Body of pancreas (tissue), 4 donors: ENCODE measurements around the gene CADM4. TPM values are rescaled to one million over a fixed set of nuclear protein-coding genes. Genes with fewer than 3 reads are reported as not detected.
"Not testable (repeated sequence)": the region's sequence is repeated elsewhere in the genome, so short reads cannot be mapped to it uniquely, and the experiment has no call there.

Source experiments
- ATAC-seq: fragments of 150-250 bp; one replicate; pipeline ENCODE4 v1.9.1; 2016
- DNase-seq, 4 donors: peaks; one replicate each; pipeline ENCODE4 v3.0.0-alpha.2; 2019
- H3K27ac ChIP-seq, 4 donors: fragments of 200-600 bp; sonication (generic); 1 replicate in 3 of 4; 2 replicates in 1 of 4; pipeline versions ENCODE4 v1.5.1 to v1.6.1; 2016 to 2019; ENCODE audit warnings: mild to moderate bottlenecking in 1 of 4, mixed read lengths in 1 of 4, moderate library complexity in 1 of 4
- H3K27me3 ChIP-seq, 2 donors: fragments of 200-600 bp; sonication (generic); one replicate each; pipeline ENCODE4 v1.6.0; 2016; ENCODE audit warnings: mild to moderate bottlenecking in 1 of 2
- H3K36me3 ChIP-seq, 2 donors: fragments of 200-600 bp; sonication (generic); replicated peaks in 1 of 2; 2 replicates each; pipeline ENCODE4 v1.5.1; 2016; ENCODE audit warnings: low read depth in 2 of 2; ENCODE audit not compliant: insufficient read depth in 1 of 2
- H3K4me1 ChIP-seq: fragments of 200-600 bp; sonication (generic); one replicate; pipeline ENCODE4 v1.6.0; 2016
- H3K4me3 ChIP-seq, 2 donors: fragments of 200-600 bp; sonication (generic); 1 replicate in 1 of 2; 2 replicates in 1 of 2; pipeline ENCODE4 v1.5.1; 2016 to 2019
- H3K9me3 ChIP-seq, 3 donors: fragments of 200-600 bp; sonication (generic); 1 replicate in 2 of 3; 2 replicates in 1 of 3; pipeline ENCODE4 v1.5.1; 2016
- POLR2A ChIP-seq, 3 donors: fragments of 450-650 bp; IDR thresholded peaks; one replicate each; pipeline ENCODE4 v1.6.1; 2016; ENCODE audit warnings: antibody characterized with exemption in 3 of 3, mild to moderate bottlenecking in 2 of 3
- WGBS, 2 donors: methylation state at CpG; one replicate each; pipeline ENCODE4 v1.1.5; 2017; 5-methylcytosine and 5-hydroxymethylcytosine counted together
- intact Hi-C: fragments of 100-400 bp; cut with DNase I; formaldehyde crosslinking; loops from one replicate; pipeline ENCODE4 v1.15.1; 2023
- total RNA-seq, 2 donors: library from RNA; depleted of rRNA; stranded (reverse); fragments of >200 nt; gene quantifications; one replicate each; pipeline ENCODE4 v1.1.0, GENCODE V29; 2016
- TF ChIP-seq, protein P1 (sequence below), 7 experiments: fragments of 450-650 bp in 4 of 7; fragments of 200-600 bp in 3 of 7; sonication (generic) in 3 of 7; IDR thresholded peaks; one replicate each; pipeline ENCODE4 v1.5.1; 2016 to 2019; ENCODE audit warnings: antibody characterized with exemption in 7 of 7

The CADM4 gene
- total RNA-seq, 2 donors from 2014 or later = 2.0 to 2.6 TPM

DNA sequence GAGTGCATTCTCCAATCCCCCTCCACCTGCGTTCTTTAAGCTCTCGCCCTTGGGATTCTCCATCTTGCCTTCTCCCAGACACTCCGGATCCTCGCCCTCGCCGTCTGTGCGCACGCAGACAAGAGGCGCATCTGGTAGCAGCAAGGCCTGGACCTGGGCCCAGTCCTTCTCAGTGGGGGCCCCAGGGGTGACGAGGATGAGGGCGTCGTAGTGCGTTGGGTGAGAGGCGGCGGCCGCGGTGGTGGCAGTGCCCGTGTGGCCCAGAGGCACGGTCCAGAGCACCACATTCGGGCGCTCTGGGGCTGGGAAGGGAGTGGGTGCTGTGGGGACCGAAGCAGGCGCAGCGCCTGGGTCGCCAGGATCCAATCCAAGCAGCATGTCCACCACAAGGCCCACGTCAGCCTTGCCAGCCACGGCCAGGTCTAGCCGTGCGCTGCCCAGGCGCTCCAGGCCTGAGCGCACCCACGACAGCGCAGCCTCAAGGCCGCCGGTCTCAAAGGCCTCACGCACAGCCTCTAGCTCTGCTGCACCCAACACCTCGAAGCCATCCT is 46.8 kb downstream of the CADM4 start:
- DNase-seq (no peak), ATAC-seq (no peak)
- Histone ChIP-seq H3K36me3 (peaks cover 0 to 5% of the 10 kb centered on the region in 2 donors), H3K27ac (no peak overlapping the region), H3K9me3 (no peaks in the 10 kb centered on the region), H3K4me1 (peaks cover 31% of the 10 kb centered on the region), H3K4me3 (no peak overlapping the region), H3K27me3 (no peaks in the 10 kb centered on the region)
- WGBS, 2 donors = 93 to 94% methylated on average over 31 to 37 of the region's 37 CpGs
- intact Hi-C loops = no loop called here
- TF ChIP-seq, protein P1, sequence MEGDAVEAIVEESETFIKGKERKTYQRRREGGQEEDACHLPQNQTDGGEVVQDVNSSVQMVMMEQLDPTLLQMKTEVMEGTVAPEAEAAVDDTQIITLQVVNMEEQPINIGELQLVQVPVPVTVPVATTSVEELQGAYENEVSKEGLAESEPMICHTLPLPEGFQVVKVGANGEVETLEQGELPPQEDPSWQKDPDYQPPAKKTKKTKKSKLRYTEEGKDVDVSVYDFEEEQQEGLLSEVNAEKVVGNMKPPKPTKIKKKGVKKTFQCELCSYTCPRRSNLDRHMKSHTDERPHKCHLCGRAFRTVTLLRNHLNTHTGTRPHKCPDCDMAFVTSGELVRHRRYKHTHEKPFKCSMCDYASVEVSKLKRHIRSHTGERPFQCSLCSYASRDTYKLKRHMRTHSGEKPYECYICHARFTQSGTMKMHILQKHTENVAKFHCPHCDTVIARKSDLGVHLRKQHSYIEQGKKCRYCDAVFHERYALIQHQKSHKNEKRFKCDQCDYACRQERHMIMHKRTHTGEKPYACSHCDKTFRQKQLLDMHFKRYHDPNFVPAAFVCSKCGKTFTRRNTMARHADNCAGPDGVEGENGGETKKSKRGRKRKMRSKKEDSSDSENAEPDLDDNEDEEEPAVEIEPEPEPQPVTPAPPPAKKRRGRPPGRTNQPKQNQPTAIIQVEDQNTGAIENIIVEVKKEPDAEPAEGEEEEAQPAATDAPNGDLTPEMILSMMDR (IDR thresholded peaks at IDR 0.05) = no peak
- TF ChIP-seq POLR2A (IDR thresholded peaks at IDR 0.05) = no peak

GRCh38 chr19:43591904-43592772 is 47.5 kb downstream of the CADM4 start:
- DNase-seq (no peak), ATAC-seq (no peak)
- H3K27me3 ChIP-seq = no peaks in the 10 kb centered on the region
- no peak overlapping the region for H3K4me3 ChIP-seq
- H3K27ac ChIP-seq = no peak overlapping the region
- TF ChIP-seq, protein P1 (IDR thresholded peaks at IDR 0.05) = no peak
- TF ChIP-seq POLR2A (IDR thresholded peaks at IDR 0.05) = no peak
- no peaks in the 10 kb centered on the region for H3K9me3 ChIP-seq
- peaks cover 23% of the 10 kb centered on the region for H3K4me1 ChIP-seq
- intact Hi-C loops = no loop called here
- peaks cover 0 to 5% of the 10 kb centered on the region in 2 donors for H3K36me3 ChIP-seq
- WGBS, 2 donors = 94 to 98% methylated on average over 15 to 55 of the region's 63 CpGs

DNA sequence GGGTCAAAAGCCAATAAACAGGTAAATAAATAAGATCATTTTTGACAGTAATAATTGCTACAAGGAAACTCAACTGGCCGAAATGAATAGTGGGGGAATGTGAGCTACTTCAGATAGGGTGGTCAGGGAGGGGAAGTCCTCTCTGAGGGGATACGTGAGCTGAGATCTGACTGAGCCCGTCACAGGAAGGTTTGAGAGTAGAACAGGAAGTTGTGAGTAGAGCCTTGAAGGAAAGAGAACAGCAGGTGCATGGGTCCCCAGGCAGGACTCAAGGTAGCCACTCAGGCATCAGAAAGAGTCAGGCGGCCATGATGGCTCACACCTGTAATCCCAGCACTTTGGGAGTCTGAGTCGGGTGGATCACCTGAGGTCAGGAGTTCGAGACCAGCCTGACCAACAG is 50.0 kb downstream of the CADM4 start:
- 72 to 92% methylated on average over 6 of the region's 6 CpGs for WGBS, 2 donors
- Histone ChIP-seq H3K27ac (no peak overlapping the region), H3K36me3 (peaks cover 0 to 5% of the 10 kb centered on the region in 2 donors), H3K4me1 (peaks cover 12% of the 10 kb centered on the region), H3K4me3 (no peak overlapping the region), H3K27me3 (no peaks in the 10 kb centered on the region), H3K9me3 (no peaks in the 10 kb centered on the region)
- ATAC-seq (no peak), DNase-seq (no peak)
- TF ChIP-seq, protein P1 (IDR thresholded peaks at IDR 0.05) = no peak
- no peak for TF ChIP-seq POLR2A (IDR thresholded peaks at IDR 0.05)
- intact Hi-C loops = no loop called here

DNA sequence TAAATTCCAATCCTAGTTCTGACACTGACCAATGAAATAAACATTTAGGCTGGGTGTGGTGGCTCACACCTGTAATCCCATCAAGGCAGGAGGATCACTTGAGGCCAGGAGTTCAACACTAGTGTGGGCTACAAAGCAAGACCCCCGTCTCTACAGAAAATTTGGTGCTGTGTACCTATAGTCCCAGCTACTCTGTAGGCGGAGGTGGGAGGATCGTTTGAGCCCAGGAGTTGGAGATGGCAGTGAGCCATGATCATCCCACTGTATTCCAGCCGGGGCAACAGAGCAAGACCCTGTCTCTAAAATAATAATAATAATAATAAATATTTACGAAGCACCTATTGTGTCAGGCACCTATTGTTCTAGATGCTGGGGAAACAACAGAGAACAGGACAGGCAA is 50.4 kb downstream of the CADM4 start:
- DNase-seq = no peak
- Histone ChIP-seq H3K27me3 (no peaks in the 10 kb centered on the region), H3K9me3 (no peaks in the 10 kb centered on the region), H3K4me3 (no peak overlapping the region), H3K36me3 (peaks cover 0 to 5% of the 10 kb centered on the region in 2 donors), H3K27ac (no peak overlapping the region), H3K4me1 (peaks cover 12% of the 10 kb centered on the region)
- WGBS, 2 donors = 88 to 89% methylated on average over 5 of the region's 5 CpGs
- no peak for ATAC-seq
- no peak for TF ChIP-seq POLR2A (IDR thresholded peaks at IDR 0.05)
- TF ChIP-seq, protein P1 (IDR thresholded peaks at IDR 0.05) = no peak
- intact Hi-C loops = no loop called here

DNA sequence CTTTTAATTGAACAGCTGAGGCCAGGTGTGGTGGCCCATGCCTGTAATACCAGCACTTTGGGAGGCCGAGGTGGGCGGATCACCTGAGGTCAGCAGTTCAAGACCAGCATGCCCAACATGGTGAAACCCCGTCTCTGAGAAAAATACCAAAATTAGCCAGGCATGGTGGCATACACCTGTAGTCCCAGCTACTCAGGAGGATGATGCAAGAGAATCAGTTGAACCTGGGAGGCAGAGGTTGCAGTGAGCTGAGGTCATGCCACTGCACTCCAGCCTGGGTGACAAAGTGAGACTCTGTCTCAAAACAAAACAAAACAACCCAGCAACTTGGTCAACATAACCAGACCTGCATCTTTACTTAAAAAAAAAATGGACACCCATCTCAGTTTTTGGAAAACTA is 52.6 kb downstream of the CADM4 start:
- H3K4me1 ChIP-seq, intact Hi-C loops, H3K27ac ChIP-seq, H3K36me3 ChIP-seq, H3K27me3 ChIP-seq, DNase-seq, H3K9me3 ChIP-seq, ATAC-seq, H3K4me3 ChIP-seq: not testable (repeated sequence)
- 84 to 95% methylated on average over 2 to 3 of the region's 3 CpGs for whole genome bisulfite sequencing, 2 donors
